HG03025 (cell line): ENCODE results near the gene ARNT2.

Experiments used
- ATAC-seq: cut with Tn5 transposase; IDR thresholded peaks from one replicate; pipeline ENCODE4 v1.9.1; 2021; ENCODE audit warnings: mild to moderate bottlenecking, moderate library complexity; ENCODE audit not compliant: unreplicated experiment, low FRiP score

The ARNT2 gene

DNA sequence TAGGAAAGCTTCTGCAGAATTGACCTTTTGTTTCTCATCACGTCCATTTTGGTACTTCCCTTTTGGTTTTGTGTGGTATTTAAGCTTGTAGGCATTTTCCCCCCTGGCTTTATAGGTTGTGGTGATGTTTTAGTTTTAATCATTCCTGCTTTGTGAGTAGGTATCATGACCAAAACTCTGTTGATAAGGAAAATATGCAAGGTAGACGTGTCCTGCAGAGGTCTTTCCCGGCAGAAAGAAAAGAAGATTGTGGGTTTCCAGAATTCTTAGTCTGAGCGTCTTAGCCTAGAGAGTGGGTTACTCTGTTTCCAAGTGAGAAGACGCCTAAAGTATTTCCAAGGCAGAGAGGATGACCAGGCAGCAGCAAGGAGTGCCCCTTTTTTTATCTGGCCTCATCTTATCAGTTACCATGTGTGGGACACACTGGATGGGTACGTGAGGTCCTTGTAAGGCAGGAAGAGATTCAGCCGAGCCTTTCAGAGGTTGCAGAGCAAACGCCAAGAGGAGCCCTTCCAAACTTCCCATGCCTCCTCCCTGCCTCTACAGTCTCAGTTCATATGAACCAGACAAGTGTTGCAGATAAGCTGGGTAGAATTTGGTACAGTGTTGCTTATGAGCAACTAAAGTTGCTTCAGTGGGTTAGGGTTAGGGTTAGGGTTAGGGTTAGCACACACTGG, 58.8 kb downstream of the ARNT2 start:
- no peak for ATAC-seq

DNA sequence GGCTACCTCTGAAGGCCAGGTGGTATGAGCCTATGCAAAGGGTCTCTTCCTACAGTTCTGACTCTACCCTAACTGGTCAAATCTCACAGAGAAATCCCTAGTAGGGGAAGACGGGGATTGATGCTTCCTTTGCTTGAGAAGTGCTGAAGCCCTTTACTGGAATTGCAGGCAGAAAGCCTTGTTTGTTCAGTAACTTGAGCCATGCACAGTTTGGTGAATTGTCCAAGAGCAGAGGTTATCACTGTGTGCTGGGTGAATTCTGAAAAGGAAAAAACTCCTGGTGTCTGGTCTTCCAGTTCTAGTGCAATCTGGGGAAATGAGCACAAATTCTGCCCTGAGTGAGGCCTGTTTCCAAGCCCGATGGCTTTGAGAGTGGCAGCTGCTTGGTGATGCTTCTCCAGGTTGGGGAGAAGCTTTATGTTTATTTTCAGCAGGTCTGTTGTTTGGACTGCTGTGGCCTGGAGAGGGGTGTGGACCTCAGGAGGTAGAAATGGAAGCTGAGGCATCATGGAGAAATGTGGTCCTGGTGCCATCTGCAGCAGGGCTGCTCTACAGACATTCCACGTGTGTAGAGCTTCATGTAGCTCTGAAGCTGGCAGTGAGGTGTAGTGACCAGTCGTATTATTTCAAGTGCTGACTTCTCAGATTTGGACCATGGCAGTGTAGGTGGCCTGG, 60.9 kb downstream of the ARNT2 start:
- no peak for ATAC-seq

DNA sequence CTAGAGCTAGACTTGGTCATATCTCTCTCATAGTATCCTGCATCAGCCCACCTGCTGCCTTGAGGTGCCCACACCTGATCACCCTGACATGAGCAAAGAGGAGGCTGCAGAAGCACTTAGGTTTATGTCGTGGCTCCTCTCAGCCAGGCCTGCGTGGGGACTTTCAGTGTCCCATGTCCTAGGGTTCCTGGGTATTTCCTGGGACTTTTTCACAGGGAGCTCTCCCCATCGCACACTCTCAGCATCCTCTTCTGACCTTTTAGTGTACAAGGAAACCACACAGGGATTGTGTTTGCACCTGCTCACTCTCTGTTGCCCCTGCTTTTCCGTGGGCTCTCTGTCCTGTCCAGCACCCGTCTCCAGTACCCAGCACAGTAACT, 61.4 kb downstream of the ARNT2 start:
- ATAC-seq = no peak

DNA sequence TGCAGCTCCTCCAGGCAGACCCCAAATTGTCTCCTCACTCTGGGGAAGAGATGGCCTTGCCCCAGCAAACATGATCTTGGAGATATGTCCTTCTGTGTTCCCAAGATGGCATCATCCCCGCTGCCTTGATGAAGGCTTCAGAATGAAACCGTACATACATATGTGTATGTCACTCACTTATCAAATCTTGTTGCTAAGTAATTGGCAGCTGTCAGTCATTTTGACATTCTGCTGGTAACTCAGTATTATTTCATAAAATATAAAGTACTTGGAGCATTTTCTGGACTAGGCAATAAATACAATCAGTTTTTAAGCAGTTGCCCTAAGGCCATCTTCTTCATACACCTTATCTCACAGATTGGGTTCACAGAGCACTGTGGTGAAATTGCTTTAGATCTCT, 62.4 kb downstream of the ARNT2 start:
- ATAC-seq = no peak

DNA sequence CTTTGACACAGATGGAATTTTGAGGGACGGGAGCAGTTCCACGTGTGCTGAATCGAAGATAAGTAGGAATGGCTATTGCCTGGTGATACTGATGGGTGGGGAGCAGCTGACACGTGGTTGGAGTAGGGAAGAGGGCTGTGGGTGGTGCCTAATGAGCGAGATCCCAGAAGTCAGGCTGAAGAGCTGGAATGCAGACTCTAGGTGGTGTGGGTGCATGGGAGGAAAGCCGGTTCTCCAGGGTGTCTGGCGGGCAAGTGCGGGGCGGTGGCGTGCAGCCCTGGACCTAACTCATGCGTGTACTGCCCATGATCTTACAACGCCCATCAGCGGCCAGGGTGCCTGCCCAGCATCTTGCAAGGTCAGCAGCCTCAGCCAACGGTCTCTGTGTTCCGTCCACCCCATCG, 63.1 kb downstream of the ARNT2 start:
- no peak for ATAC-seq

DNA sequence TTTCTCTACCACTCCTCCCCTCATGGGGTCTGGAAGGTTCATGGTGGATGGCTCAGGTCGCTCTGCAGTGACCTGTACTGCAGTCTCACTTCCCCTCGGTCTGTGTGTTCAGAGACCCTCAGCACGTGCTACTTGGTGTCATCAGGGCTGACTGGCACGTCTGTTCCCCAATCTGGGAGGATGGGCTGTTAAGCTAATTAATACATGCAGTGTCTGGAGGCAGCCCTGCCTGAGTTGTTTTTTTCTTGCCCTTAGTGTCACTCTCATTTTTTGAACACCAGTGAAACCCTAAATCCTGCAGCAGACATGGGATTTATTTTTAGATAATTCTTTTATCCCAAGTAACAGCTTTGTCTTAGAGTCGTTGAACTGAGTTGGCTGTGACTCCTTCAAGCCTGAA, 64.6 kb downstream of the ARNT2 start:
- ATAC-seq = no peak

DNA sequence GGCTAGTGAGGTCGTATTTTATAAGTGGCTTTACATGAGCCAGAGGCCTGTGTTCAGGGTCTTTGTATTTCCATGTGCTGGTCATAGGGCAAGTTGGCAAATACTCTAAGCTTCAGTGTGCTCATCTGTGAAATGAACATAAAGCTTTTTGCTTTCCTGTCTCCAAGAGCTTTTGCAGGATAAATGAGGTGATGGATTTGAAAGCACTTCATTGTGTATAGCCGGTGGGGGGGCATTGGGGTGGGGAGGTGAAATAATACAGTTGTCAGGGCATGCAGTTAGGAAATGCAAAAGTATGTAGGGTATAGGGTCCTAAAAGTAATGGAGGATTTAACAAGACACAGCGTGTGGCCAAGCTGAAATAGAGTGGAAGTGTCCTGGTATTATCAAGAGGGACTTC, 67.7 kb downstream of the ARNT2 start:
- ATAC-seq = no peak

DNA sequence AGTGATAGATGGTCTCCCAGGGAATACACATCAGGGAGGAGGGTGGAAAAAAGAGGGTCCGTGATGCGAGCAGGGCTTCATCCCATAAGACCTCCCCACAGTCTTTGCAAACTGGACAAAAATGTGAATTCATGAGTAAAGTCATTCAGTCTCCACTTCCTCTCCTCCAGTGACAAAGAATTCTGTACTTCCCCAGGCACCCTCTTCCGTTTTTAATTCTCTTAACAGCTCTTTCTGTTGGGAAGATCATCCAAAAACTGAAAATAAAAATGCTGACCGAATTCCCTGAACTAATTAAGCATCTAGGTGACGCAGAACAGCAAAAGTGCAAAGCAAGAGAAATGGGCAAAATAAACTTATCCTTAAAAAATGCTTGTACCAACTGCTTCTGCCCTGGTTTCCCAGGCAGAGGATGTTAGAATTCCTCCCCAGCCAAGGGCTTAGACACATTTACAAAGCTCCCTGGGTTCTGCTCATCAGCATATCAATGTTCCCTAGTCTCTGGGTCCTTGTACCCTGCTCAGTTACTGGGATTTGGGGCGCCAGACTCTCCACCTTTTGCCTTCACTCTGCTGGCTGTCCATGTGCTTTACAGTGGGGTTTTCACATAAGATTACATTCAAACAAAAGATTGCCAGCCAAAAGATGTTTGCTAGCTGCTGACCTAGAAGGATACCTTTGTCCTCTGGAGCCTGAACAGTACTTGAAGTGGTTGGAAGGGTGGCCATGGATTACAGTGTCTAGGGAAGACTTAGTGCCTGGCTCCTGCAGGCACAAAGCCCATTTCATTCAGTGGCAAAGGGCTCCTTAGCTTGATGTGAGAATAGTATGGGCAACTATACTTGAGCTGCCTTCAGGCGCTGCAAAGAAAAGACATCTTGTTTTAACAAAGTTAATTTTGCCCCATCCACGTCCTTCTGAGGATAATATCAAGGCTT, 69.4 kb downstream of the ARNT2 start:
- no peak for ATAC-seq

DNA sequence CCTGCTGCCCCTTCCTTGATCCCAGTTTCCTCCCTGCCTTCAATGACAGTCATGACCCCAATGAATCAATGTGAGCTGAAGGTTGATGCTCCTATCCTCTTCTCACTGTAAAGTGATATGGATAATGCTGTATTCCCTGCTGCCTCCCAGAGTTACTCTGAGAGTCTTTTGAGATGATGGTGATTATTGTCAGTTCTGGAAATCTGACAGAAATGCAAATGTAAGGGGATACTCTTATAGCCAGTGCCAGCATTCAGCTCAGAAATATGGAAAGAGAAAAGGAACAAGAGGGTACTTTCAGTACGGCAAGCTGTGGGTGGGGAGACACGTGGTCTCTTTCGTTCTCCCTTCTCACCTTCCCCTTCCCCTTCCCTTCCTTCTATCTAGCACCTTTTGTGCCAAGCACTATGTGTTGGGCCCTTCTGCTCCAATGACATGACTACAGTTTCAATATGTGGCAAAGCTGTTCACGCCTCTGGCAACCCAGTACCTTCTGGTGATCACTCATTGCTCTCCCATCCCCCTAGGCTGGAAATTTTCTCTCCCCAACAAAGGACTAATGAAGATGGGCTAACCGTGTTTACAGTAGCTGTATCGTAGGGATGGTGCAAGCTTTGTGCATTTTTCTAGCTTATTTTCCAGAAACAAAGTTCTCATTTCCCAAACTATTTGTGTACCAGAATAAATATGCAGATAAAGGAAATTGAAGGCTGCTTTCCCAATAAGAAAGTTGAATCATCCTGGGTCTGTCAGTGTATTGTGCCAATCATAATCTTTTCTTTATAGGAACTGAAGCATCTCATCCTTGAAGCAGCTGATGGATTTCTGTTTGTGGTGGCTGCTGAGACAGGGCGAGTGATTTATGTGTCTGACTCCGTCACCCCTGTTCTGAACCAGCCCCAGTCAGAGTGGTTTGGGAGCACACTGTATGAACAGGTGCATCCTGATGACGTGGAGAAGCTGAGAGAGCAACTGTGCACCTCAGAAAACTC, 70.3 kb downstream of the ARNT2 start:
- no peak for ATAC-seq

DNA sequence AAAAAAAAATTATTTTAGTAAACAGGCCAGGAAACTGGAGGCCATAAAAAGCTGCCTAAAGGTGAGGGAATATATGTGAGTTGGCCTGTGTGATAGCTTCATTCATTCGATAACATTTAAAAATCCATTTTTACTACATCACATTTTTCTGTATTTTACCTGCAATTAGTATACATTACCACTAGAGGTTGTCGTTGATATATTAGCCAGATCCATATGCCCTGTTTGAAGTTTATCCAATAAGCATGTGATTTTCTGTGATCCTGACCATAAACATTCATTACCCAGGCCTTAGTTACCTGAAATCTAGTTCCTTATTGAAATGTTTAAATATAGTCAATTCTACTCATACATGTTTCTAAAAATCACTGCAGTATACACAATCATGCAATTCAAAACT, 71.4 kb downstream of the ARNT2 start:
- no peak for ATAC-seq

DNA sequence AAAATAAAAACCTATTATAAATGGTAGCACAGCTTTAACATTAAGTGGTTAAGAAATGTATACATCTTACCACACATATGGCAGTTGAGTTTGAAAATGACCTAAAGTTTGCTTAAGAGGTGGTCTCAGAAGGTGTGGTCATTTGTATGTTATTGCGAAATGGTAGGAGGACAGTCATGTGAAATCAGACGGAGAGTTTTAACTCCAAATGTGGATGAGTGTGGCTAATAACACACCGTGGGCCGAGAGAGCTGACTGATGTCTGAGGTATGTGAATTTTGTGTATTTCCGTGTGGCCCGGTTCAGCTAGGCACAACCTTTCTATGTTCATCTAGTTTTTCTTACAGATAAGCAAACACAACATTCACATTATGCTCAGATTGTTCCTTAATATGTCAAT, 71.9 kb downstream of the ARNT2 start:
- no peak for ATAC-seq

DNA sequence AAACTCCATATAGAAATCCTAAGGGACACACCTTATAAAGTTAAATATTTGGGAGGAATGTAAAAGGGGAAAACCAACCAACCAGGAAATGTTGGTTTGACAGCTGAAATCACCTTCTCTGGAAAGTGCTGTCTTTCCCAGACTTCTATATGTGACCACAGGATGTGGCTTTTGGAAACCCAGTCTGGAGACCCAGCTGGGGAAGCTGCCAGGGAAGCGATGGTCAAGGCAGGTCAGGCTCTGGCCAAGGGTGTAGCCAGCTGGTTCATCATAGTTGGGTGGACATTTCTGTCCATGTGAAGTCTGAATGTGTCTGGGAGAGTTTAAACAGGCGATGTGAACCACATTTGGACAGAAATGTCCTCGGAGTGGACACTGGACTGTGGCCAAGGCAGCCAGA, 73.9 kb downstream of the ARNT2 start:
- ATAC-seq = no peak

DNA sequence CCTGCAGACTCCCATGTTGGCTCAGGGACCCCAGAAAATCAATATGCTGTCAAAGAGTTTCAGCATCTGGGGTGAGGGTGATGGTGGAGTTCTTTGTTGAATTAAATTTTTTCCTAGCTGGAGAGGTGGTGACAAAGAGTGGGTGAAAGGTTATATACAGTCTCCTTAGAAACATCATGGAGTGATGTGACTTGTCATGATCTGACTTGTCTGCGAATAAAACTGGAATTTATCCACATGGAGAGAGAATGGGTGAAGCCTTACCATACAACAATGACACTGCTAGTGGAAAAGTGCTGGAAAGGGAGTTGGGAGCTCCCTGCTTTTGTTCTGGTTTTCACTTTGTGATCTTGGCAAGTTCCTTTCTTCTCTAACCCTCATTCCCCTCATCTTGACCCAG, 75.0 kb downstream of the ARNT2 start:
- no peak for ATAC-seq

DNA sequence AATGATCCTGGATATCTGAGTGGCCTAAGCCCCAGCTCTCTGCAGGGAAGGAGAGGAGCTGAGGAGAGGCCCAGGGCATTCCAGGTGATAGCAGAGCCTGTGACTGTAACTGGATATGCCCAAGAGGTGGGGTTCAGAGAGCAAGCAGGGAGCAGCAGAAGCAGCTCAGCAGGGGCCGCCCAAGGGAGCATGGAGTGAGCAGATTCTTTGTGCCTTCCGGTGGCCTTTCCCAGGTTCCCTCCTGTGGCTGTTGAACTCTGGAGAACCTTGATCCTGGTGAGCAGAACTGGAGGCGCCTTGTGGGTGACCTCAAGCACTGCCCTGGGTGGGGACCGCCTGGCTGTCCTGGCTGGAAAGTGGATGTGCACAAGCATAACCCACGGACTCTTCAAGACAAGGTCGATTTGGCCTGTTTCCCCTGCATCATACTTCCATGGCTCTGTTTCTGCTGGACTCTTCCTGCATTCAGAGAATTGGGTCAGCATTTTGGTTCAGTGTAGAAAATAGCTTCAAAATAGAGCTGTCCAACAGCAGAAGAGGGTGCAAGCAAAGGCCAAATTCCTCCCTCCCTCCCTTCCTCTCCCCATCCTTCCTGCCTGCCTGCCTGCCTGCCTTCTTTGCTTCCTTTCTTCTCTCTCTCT, 76.1 kb downstream of the ARNT2 start:
- no peak for ATAC-seq

DNA sequence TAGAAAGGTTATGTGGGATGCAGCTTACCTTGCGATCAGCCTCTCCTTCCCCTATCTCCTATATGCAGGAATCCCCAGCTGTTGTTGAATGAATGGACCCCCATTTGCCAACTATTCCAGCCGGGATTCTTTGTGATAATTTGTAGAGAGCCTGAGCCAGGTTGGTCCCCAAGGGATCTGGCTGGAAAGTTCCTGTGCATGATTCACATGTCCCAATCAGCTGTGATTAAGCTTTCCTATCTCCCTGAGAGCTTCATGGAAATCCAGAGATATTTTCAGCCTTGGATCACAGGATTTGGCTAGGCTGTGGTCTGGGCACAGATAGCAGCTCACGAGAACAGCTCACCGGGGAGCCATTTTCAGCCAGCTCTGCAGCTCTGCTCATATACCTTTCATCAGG, 76.7 kb downstream of the ARNT2 start:
- ATAC-seq = no peak

DNA sequence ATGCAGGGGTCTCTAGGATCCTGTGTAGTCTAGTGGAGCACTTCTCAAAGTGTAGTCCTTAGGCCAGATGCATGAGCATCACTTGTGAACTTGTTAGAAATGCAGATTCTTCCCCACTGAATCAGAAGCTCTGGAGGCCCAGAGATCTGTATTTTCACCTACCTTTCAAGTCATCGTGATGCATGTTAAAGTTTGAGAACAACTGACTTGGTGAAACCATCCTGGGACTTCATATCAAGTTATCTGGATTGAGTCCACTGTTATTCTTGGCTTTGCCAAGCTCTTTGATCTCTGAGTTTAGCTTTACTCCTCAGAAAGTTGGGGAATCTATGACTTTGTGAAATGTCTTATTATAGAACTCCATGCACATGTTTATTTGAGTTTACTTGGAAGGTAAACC, 78.5 kb downstream of the ARNT2 start:
- ATAC-seq = no peak

DNA sequence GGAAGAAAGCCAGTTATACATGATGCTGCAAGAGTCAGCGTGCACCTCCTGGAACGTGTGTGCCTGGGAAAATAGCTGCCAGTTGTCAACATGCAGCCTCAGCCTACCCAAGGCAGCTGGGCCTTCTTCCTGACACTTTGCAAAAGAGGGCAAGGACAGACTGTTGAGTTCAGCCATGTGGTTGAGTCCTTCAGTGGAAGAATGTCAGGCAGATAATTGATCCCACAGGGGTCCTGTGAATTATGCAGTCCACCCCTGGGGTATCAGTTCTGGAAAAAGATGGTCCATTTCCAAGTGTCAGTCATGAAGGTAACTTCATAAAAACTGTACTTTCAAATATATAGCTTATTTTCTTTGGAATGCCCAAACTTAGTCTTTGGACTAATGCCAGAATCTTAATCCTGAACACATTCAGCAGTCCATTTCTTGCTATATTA, 79.6 kb downstream of the ARNT2 start:
- no peak for ATAC-seq

DNA sequence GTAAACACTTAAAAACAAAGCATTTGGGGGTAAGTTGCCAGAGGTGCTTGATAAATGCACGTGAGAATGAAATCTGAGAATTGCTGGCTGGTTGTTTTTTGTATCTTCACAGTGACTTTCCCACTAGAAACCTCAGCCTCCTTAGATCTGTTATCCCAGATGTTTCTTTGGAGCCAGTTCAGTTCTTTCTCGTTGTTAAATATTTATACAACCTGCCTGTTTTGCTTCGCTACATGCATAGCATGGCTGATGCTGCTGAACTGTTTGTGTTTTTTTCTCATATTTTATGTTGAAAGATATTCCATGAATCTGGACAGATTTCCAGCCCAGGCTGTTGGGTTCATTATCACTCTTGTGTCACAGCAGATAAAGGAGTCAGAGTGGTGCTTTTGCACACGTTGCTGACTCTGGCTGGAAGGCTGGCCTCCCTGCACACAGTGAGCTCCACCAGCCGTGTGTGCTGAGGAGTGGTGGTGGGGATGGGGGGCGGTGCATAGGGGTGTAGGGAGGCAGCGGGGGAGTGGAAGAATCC, 80.2 kb downstream of the ARNT2 start:
- no peak for ATAC-seq

DNA sequence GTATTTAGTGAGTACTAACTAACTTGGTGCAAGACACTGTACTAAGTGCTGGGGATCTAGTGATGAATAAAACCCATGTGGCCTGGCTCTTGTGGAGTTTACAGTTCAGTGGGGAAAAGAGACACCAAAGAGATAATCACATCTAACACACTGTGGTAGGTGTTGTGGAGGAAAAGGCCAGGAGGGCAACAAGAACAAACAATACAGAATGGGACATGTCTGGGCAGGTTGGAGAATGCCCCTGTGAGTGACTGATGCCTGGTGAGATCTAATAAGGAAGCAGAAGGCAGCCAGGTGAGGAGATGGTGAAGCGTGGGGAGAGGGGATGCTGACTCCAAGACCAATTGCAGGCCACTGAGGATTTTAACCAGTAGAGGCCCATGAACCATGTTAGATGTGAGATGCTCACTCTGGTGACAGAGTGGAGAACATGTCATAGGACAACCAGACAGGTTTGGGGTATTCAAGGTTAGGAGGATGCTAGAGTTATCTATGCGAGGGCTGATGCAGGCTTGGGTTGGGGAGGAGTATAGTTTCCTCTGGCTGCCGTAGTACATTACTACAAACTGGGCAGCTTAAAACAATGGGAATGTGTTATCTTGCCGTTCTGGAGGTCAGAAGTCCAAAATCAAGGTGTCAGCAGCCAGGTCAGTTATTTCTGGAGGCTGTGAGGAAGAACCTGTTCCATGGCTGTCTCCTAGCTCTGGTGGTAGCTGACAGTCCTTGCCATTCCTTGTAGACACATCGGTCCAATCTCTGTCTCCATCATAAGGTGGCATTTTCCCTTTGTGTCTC, 81.4 kb downstream of the ARNT2 start:
- ATAC-seq = no peak
